Activated CD4-positive, alpha-beta T cell treated with anti-CD3 and anti-CD28 coated beads for 36 hours (primary cell): Measurements from ENCODE around the gene BNIP2. TPM values are rescaled to one million over a fixed set of nuclear protein-coding genes. Genes with fewer than 3 reads are reported as not detected.

ENCODE experiments used
- ATAC-seq: fragments of 200-7000 bp; cut with Tn5 transposase; one replicate; pipeline ENCODE4 v1.10.0; 2021; ENCODE audit warnings: mild to moderate bottlenecking, moderate library complexity
- CTCF ChIA-PET: fragments of 350-600 bp; sonication (Branson Sonifier 250); formaldehyde crosslinking; loops from one replicate; lab custom pipeline; 2021; ENCODE audit warnings: antibody characterized with exemption; lab: Charles Lee
- POLR2A ChIA-PET: fragments of 350-600 bp; sonication (Branson Sonifier 250); formaldehyde crosslinking; loops from one replicate; lab custom pipeline; 2021; ENCODE audit warnings: antibody characterized with exemption, inconsistent platforms; lab: Charles Lee
- DNase-seq: peaks from one replicate; pipeline ENCODE4 v3.0.0-alpha.2; 2020
- H3K27ac Mint-ChIP-seq: one replicate; pipeline ENCODE4 v1.8.0; 2021; ENCODE audit warnings: mixed read lengths
- H3K27me3 Mint-ChIP-seq: one replicate; pipeline ENCODE4 v1.8.0; 2021; ENCODE audit warnings: mixed read lengths
- H3K36me3 Mint-ChIP-seq: one replicate; pipeline ENCODE4 v1.8.0; 2021; ENCODE audit warnings: low read depth, mixed read lengths
- H3K4me1 Mint-ChIP-seq: one replicate; pipeline ENCODE4 v1.8.0; 2021; ENCODE audit warnings: mixed read lengths
- H3K4me3 Mint-ChIP-seq: one replicate; pipeline ENCODE4 v1.8.0; 2021; ENCODE audit warnings: mild to moderate bottlenecking, moderate library complexity, mixed read lengths
- H3K9me3 Mint-ChIP-seq: one replicate; pipeline ENCODE4 v1.8.0; 2021; ENCODE audit warnings: low read depth, mixed read lengths
- intact Hi-C, 2 experiments: fragments of 100-400 bp; cut with DNase I in 1 of 2; cut with micrococcal nuclease in 1 of 2; formaldehyde crosslinking; loops; one replicate each; pipeline versions ENCODE4 v1.14.2 to v1.15.1; 2022 to 2024; cut with DNase I, micrococcal nuclease
- total RNA-seq, 2 experiments: library from RNA; stranded (reverse); gene quantifications; one replicate each; pipeline ENCODE4 v1.2.3, GENCODE V29; 2021

The BNIP2 gene
- 10 to 100 TPM; 51.9 to 61.5 TPM for total RNA-seq

- Mint-ChIP-seq H3K4me1 (peaks cover 42% of the 10 kb centered on the region), H3K36me3 (peaks cover 24% of the 10 kb centered on the region), H3K27me3 (no peaks in the 10 kb centered on the region), H3K9me3 (no peaks in the 10 kb centered on the region), H3K27ac (peak within 1 kb of the TSS; percentile 98), H3K4me3 (peak within 1 kb of the TSS; percentile 80)
- ChIA-PET POLR2A (interaction anchor here (1.2 kb wide), 1 partner anchor 31 kb away, joined by 6 read pairs; the partner anchor contains the start of gene GTF2A2), CTCF (interaction anchor here (1.2 to 3.5 kb wide), 4 partner anchors 9 to 637 kb away, joined by 4 to 20 read pairs (median 4); no protein-coding TSS in a partner anchor)
- intact Hi-C loops, result loop anchor here (1.0 to 5.0 kb wide), 10 partner anchors 32 to 893 kb away; partner anchors contain the start of genes GTF2A2 (in 2 of the 2), ICE2 (in 2 of the 2) and SLTM (in 2 of the 2)
- DNase-seq (peak; percentile 99), ATAC-seq (peak; percentile 87)
Measured at GRCh38 chr15:59688782-59689625, at the start of gene BNIP2. Gene BNIP2 (minus strand): TSS chr15:59689320. CDS start chr15:59682457, 6,863 bp downstream.

GRCh38 chr15:59738676-59739075, 49.6 kb upstream of the BNIP2 start:
- no peaks in the 10 kb centered on the region for H3K4me1 Mint-ChIP-seq
- ATAC-seq (no peak), DNase-seq (no peak)
- no peak overlapping the region for H3K4me3 Mint-ChIP-seq
- peaks cover 3% of the 10 kb centered on the region for H3K9me3 Mint-ChIP-seq
- ChIA-PET CTCF (interaction anchor here (0.9 kb wide), 1 partner anchor 15 kb away, joined by 3 read pairs; no protein-coding TSS in a partner anchor), POLR2A (no interaction called here)
- intact Hi-C loops, result no loop called here
- H3K36me3 Mint-ChIP-seq, result peaks cover under 1% of the 10 kb centered on the region
- no peak overlapping the region for H3K27ac Mint-ChIP-seq
- peaks cover 2% of the 10 kb centered on the region for H3K27me3 Mint-ChIP-seq

DNA sequence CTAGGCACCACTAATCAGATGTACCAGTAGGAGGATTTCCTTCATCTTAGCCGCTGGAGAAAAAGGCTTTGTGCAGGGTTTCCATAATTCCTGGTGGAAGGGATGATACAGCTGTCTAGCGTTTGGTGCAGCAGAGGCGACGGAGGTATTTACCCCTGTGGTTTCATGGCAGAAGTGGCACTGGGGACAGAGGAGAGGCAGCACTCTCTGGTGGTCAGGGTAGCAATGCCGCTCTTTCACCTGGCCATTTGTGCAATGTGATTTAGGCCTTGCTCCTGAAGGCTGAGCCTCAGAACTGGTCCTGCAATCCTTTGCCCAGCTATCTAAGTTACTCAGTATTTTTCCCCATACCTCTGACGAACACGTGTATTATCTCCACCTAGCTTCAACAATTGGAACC, 47.1 kb upstream of the BNIP2 start:
- intact Hi-C loops, result no loop called here
- H3K36me3 Mint-ChIP-seq, result no peaks in the 10 kb centered on the region
- POLR2A ChIA-PET, result no interaction called here
- no peaks in the 10 kb centered on the region for H3K27me3 Mint-ChIP-seq
- no peak overlapping the region for H3K27ac Mint-ChIP-seq
- CTCF ChIA-PET, result interaction anchor here (0.8 kb wide), 1 partner anchor 99 kb away, joined by 4 read pairs; no protein-coding TSS in a partner anchor
- H3K4me3 Mint-ChIP-seq, result no peak overlapping the region
- ATAC-seq (no peak), DNase-seq (no peak)
- no peaks in the 10 kb centered on the region for H3K4me1 Mint-ChIP-seq
- H3K9me3 Mint-ChIP-seq, result no peaks in the 10 kb centered on the region

DNA sequence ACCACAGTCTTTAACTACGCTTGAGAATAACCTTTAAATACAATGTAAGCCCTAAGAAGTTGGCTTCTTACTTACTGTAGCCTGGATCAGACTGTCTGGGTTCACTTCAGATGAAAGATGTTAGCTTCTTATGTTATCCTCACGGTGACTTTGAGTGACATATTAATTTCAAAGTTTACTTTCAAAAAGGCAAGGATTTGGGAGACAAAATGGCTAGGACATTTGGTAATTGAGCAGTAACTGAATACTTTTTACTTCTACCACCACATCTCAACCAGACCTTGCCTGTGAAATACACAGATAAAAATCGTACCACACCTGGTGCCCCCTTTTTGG, 36.0 kb upstream of the BNIP2 start:
- no peaks in the 10 kb centered on the region for H3K36me3 Mint-ChIP-seq
- no peak overlapping the region for H3K4me3 Mint-ChIP-seq
- POLR2A ChIA-PET, result no interaction called here
- CTCF ChIA-PET, result interaction anchor here (0.6 to 2.7 kb wide), 24 partner anchors 9 to 602 kb away, joined by 3 to 44 read pairs (median 4); no protein-coding TSS in a partner anchor
- no peaks in the 10 kb centered on the region for H3K4me1 Mint-ChIP-seq
- H3K27ac Mint-ChIP-seq, result no peak overlapping the region
- DNase-seq, result no peak
- no peak for ATAC-seq
- no peaks in the 10 kb centered on the region for H3K27me3 Mint-ChIP-seq
- H3K9me3 Mint-ChIP-seq, result no peaks in the 10 kb centered on the region
- intact Hi-C loops, result loop anchor here (1.0 to 2.0 kb wide), 4 partner anchors 454 to 602 kb away; no protein-coding TSS in a partner anchor

DNA sequence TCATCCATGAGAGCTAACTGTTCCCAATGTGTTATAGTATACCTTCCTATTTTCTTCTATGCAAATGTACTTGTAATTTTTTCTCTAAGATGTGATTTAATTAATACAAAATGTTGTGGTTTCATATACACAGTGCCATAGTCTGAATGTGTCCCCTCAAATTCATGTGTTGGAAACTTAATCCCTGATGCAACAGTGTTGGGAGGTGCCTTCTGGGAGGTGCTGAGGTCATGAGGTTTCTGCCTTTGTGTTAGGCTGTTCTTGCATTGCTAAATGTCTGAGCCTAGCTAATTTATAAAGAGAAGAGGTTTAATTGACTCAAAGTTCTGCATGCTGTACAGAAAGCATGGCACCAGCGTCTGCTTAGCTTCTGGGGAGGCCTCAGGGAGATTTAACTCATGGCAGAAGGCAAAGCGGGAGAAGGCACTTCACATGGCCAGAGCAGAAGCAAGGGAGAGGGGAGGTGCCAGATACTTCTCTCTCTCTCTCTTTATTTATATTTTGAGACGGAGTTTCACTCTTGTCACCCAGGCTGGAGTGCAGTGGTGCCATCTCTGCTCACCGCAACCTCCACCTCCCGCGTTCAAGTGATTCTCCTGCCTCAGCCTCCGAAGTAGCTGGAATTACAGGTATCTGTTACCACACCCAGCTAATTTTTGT, 34.7 kb upstream of the BNIP2 start:
- Mint-ChIP-seq H3K27ac (no peak overlapping the region), H3K4me3 (no peak overlapping the region), H3K27me3 (no peaks in the 10 kb centered on the region), H3K9me3 (no peaks in the 10 kb centered on the region), H3K36me3 (no peaks in the 10 kb centered on the region), H3K4me1 (no peaks in the 10 kb centered on the region)
- no peak for ATAC-seq
- intact Hi-C loops, result loop anchor here (2.0 kb wide), 2 partner anchors 455 to 603 kb away; no protein-coding TSS in a partner anchor
- ChIA-PET POLR2A (no interaction called here), CTCF (interaction anchor here (0.5 to 2.7 kb wide), 14 partner anchors 8 to 603 kb away, joined by 3 to 44 read pairs (median 4); no protein-coding TSS in a partner anchor)
- DNase-seq, result no peak

GRCh38 chr15:59722476-59722875, 33.4 kb upstream of the BNIP2 start:
- no peaks in the 10 kb centered on the region for H3K27me3 Mint-ChIP-seq
- ATAC-seq, result no peak
- POLR2A ChIA-PET, result interaction anchor here (0.6 kb wide), 1 partner anchor 265 kb away, joined by 3 read pairs; no protein-coding TSS in a partner anchor
- no peak overlapping the region for H3K4me3 Mint-ChIP-seq
- intact Hi-C loops, result no loop called here
- no peaks in the 10 kb centered on the region for H3K4me1 Mint-ChIP-seq
- CTCF ChIA-PET, result interaction anchor here (0.6 to 0.8 kb wide), 2 partner anchors 531 to 582 kb away, joined by 3 read pairs; no protein-coding TSS in a partner anchor
- DNase-seq, result no peak
- no peaks in the 10 kb centered on the region for H3K36me3 Mint-ChIP-seq
- no peak overlapping the region for H3K27ac Mint-ChIP-seq
- no peaks in the 10 kb centered on the region for H3K9me3 Mint-ChIP-seq

GRCh38 chr15:59722037-59722436, 32.9 kb upstream of the BNIP2 start:
- ChIA-PET CTCF (interaction anchor here (0.6 to 0.8 kb wide), 3 partner anchors 12 to 582 kb away, joined by 3 read pairs; no protein-coding TSS in a partner anchor), POLR2A (interaction anchor here (0.6 kb wide), 1 partner anchor 265 kb away, joined by 3 read pairs; no protein-coding TSS in a partner anchor)
- intact Hi-C loops, result no loop called here
- H3K36me3 Mint-ChIP-seq, result no peaks in the 10 kb centered on the region
- no peak overlapping the region for H3K4me3 Mint-ChIP-seq
- DNase-seq (no peak), ATAC-seq (no peak)
- H3K9me3 Mint-ChIP-seq, result no peaks in the 10 kb centered on the region
- H3K27ac Mint-ChIP-seq, result no peak overlapping the region
- H3K4me1 Mint-ChIP-seq, result no peaks in the 10 kb centered on the region
- H3K27me3 Mint-ChIP-seq, result peaks cover 2% of the 10 kb centered on the region

DNA sequence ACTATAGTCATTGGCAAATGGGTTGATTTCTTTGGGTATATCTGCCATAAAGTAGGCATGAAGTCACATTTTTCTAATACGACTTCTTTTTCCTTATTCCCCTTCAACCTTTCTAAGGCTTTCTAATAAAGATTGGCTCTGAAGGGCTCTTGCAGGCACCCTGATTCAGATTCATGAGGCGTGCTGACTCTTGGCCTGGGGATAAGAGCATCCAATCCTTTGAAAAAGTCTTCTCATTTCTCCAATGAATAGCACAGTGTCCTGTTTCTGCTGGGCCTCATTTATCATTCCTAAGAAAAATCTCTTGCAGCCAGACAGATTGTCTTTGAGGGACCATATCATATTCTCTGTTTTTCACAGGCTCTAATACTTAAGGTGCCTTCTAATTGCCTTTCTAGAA, 32.3 kb upstream of the BNIP2 start:
- no peaks in the 10 kb centered on the region for H3K9me3 Mint-ChIP-seq
- DNase-seq, result no peak
- no peak overlapping the region for H3K27ac Mint-ChIP-seq
- POLR2A ChIA-PET, result no interaction called here
- intact Hi-C loops, result no loop called here
- H3K27me3 Mint-ChIP-seq, result peaks cover 2% of the 10 kb centered on the region
- no peak for ATAC-seq
- H3K36me3 Mint-ChIP-seq, result no peaks in the 10 kb centered on the region
- CTCF ChIA-PET, result interaction anchor here (0.6 kb wide), 1 partner anchor 11 kb away, joined by 3 read pairs; no protein-coding TSS in a partner anchor
- no peaks in the 10 kb centered on the region for H3K4me1 Mint-ChIP-seq
- no peak overlapping the region for H3K4me3 Mint-ChIP-seq

- DNase-seq, result no peak
- no peaks in the 10 kb centered on the region for H3K36me3 Mint-ChIP-seq
- no peaks in the 10 kb centered on the region for H3K4me1 Mint-ChIP-seq
- ChIA-PET CTCF (interaction anchor here (1.0 kb wide), 1 partner anchor 11 kb away, joined by 4 read pairs; no protein-coding TSS in a partner anchor), POLR2A (no interaction called here)
- ATAC-seq, result no peak
- intact Hi-C loops, result no loop called here
- peaks cover 2% of the 10 kb centered on the region for H3K27me3 Mint-ChIP-seq
- no peak overlapping the region for H3K4me3 Mint-ChIP-seq
- H3K9me3 Mint-ChIP-seq, result no peaks in the 10 kb centered on the region
- no peak overlapping the region for H3K27ac Mint-ChIP-seq
Measured at GRCh38 chr15:59713177-59713576, 24.1 kb upstream of the BNIP2 start.

GRCh38 chr15:59711451-59712243, 22.5 kb upstream of the BNIP2 start:
- no peaks in the 10 kb centered on the region for H3K9me3 Mint-ChIP-seq
- H3K27me3 Mint-ChIP-seq, result no peaks in the 10 kb centered on the region
- no peak for DNase-seq
- H3K4me1 Mint-ChIP-seq, result no peaks in the 10 kb centered on the region
- POLR2A ChIA-PET, result no interaction called here
- CTCF ChIA-PET, result interaction anchor here (0.9 to 2.1 kb wide), 2 partner anchors 13 to 20 kb away, joined by 3 to 12 read pairs; no protein-coding TSS in a partner anchor
- no peak overlapping the region for H3K4me3 Mint-ChIP-seq
- intact Hi-C loops, result no loop called here
- H3K36me3 Mint-ChIP-seq, result no peaks in the 10 kb centered on the region
- no peak overlapping the region for H3K27ac Mint-ChIP-seq
- no peak for ATAC-seq
